Hepatocyte (in vitro differentiated cells): Measurements from ENCODE around the gene ARHGAP15. TPM values are rescaled to one million over a fixed set of nuclear protein-coding genes. Genes with fewer than 3 reads are reported as not detected.

Experiments
- DNase-seq: peaks from one replicate; pipeline ENCODE4 v3.0.0-alpha.2; 2016; ENCODE audit warnings: low spot score
- H2AFZ ChIP-seq: fragments of 200-600 bp; sonication (generic); 2 replicates; pipeline ENCODE4 v1.6.0; 2016; ENCODE audit warnings: antibody characterized with exemption, mild to moderate bottlenecking
- H3K27ac ChIP-seq: fragments of 200-600 bp; sonication (generic); 2 replicates; pipeline ENCODE4 v1.5.1; 2016; ENCODE audit warnings: mild to moderate bottlenecking
- H3K27me3 ChIP-seq: fragments of 200-600 bp; sonication (generic); 2 replicates; pipeline ENCODE4 v1.6.1; 2016
- H3K36me3 ChIP-seq: fragments of 200-600 bp; sonication (generic); replicated peaks from 2 replicates; pipeline ENCODE4 v1.5.1; 2016; ENCODE audit warnings: low read depth; ENCODE audit not compliant: insufficient read depth
- H3K4me1 ChIP-seq: fragments of 200-600 bp; sonication (generic); 2 replicates; pipeline ENCODE4 v1.5.1; 2016; ENCODE audit warnings: mild to moderate bottlenecking, moderate library complexity; ENCODE audit not compliant: insufficient read depth
- H3K4me2 ChIP-seq: fragments of 200-600 bp; sonication (generic); 2 replicates; pipeline ENCODE4 v1.6.0; 2016
- H3K4me3 ChIP-seq: fragments of 200-600 bp; sonication (generic); 2 replicates; pipeline ENCODE4 v1.5.1; 2016; ENCODE audit warnings: mild to moderate bottlenecking
- H3K79me2 ChIP-seq: fragments of 200-600 bp; sonication (generic); 2 replicates; pipeline ENCODE4 v1.6.0; 2017; ENCODE audit warnings: mild to moderate bottlenecking
- H3K9me2 ChIP-seq: fragments of 200-600 bp; sonication (generic); replicated peaks from 2 replicates; pipeline ENCODE4 v1.6.0; 2017; ENCODE audit warnings: mild to moderate bottlenecking; ENCODE audit not compliant: insufficient read depth
- H3K9me3 ChIP-seq: fragments of 200-600 bp; sonication (generic); 2 replicates; pipeline ENCODE4 v1.5.1; 2016; ENCODE audit warnings: low read depth, mild to moderate bottlenecking
- H4K20me1 ChIP-seq: fragments of 200-600 bp; sonication (generic); 2 replicates; pipeline ENCODE4 v1.6.0; 2016; ENCODE audit warnings: mild to moderate bottlenecking; ENCODE audit not compliant: insufficient read depth, poor library complexity, severe bottlenecking
- EZH2 ChIP-seq: fragments of 200-600 bp; sonication (generic); IDR thresholded peaks from 2 replicates; pipeline ENCODE4 v1.6.1; 2016; ENCODE audit warnings: antibody characterized with exemption, mild to moderate bottlenecking, borderline replicate concordance
- EZH2phosphoT487 ChIP-seq: fragments of 200-600 bp; sonication (generic); IDR thresholded peaks from one replicate; pipeline ENCODE4 v1.6.1; 2018; ENCODE audit warnings: antibody characterized with exemption, mild to moderate bottlenecking, low read depth, moderate library complexity; ENCODE audit not compliant: unreplicated experiment, severe bottlenecking
- WGBS: methylation state at CpG from one replicate; pipeline ENCODE4 v1.1.6; 2016; ENCODE audit warnings: low lambda C conversion rate; ENCODE audit errors: missing lambda C conversion rate; 5-methylcytosine and 5-hydroxymethylcytosine counted together
- polyA plus RNA-seq: library from polyadenylated mRNA; unstranded; fragments of >200 nt; fragmentation: Nextera tagmentation; extraction: Ambion mirVana; gene quantifications from 2 replicates; pipeline ENCODE4 v1.2.1, GENCODE V29; 2016
- total RNA-seq: library from RNA; depleted of rRNA; stranded (reverse); fragments of >200 nt; gene quantifications from 2 replicates; pipeline ENCODE4 v1.2.3, GENCODE V29; 2014
- TF ChIP-seq, protein P1 (sequence below): fragments of 200-600 bp; sonication (generic); IDR thresholded peaks from 2 replicates; pipeline ENCODE4 v1.5.1; 2016; ENCODE audit warnings: antibody characterized with exemption, mild to moderate bottlenecking; ENCODE audit not compliant: poor library complexity

ARHGAP15 gene
- total and polyA plus RNA-seq, 2 experiments from 2014 or later, result 0.17 TPM; not detected in 1

DNA sequence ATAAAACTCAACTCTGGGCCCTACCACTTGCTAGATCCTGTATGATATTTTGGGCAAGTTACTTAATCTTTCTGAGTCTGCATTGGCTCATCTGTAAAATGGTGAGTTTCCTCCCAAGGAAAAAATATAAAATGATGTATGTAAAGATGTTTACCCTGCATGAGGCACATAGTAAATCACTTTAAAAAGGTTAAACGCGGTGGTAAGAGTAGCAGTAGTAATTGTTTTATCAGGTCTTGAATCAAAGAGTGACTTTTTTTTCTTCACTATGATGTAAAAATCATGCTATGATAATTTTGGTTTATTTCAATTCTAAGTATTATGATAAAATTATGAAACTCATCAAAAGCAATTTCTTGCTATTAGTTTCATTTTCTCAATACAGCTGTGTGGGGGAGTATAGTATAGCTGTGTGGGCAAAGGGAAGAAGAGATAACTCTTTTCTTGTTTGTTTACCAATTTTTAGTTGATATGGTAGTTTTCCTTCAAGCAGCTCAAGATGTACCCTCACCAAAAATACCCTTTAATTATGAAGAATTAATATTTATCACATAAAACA lies 10.7 kb downstream of the ARHGAP15 start:
- Histone ChIP-seq H3K4me2 (no peak overlapping the region), H3K9me3 (no peaks in the 10 kb centered on the region), H2AFZ (no peak overlapping the region), H4K20me1 (no peaks in the 10 kb centered on the region), H3K4me3 (no peak overlapping the region), H3K36me3 (no peaks in the 10 kb centered on the region), H3K4me1 (no peaks in the 10 kb centered on the region), H3K9me2 (no peaks in the 10 kb centered on the region), H3K79me2 (no peaks in the 10 kb centered on the region), H3K27ac (no peak overlapping the region), H3K27me3 (no peaks in the 10 kb centered on the region)
- DNase-seq, result no peak
- 98% methylated on average over 2 of the region's 2 CpGs for WGBS
- TF ChIP-seq EZH2phosphoT487 (no peak), EZH2 (no peak)
- TF ChIP-seq, protein P1, sequence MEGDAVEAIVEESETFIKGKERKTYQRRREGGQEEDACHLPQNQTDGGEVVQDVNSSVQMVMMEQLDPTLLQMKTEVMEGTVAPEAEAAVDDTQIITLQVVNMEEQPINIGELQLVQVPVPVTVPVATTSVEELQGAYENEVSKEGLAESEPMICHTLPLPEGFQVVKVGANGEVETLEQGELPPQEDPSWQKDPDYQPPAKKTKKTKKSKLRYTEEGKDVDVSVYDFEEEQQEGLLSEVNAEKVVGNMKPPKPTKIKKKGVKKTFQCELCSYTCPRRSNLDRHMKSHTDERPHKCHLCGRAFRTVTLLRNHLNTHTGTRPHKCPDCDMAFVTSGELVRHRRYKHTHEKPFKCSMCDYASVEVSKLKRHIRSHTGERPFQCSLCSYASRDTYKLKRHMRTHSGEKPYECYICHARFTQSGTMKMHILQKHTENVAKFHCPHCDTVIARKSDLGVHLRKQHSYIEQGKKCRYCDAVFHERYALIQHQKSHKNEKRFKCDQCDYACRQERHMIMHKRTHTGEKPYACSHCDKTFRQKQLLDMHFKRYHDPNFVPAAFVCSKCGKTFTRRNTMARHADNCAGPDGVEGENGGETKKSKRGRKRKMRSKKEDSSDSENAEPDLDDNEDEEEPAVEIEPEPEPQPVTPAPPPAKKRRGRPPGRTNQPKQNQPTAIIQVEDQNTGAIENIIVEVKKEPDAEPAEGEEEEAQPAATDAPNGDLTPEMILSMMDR, result no peak

DNA sequence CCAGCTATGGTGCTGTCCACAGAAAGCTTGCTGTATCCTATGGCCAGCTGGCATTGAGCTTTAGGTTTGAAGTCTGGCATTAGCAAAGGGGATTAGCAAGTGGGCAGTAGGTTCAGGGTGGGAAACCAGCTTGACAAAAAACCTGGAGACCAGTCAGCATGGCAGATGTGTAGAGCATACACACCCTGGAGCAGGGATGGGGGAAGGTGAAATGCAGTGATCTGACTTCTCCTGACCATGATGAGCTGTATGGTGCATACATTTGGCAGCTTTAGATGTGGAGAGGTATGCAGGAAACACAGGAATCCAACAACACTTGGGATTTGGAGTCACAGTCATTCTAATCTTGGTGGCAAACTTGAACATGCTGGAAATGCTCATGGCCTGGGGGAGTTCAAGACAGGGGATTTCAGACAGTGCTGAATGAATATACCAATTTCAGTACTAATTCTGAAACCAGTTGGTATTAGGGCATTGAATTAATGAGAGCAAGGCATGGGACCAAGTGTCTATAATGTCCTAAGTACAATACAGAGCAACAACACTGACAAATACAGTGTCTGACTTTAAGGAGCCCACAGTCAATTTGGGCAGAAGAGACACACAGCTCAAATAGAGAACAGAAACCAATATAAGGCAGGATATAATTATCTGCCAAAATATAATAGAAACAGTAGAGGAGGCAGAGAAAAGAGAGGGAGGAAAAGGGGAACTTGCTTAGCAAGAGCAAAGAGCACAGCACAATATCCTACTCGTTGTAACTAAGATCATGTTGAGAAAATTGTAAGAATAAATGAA lies 11.8 kb downstream of the ARHGAP15 start:
- no peaks in the 10 kb centered on the region for H3K4me1 ChIP-seq
- no peaks in the 10 kb centered on the region for H3K79me2 ChIP-seq
- H3K36me3 ChIP-seq, result no peaks in the 10 kb centered on the region
- WGBS, result 97% methylated on average over 1 of the region's 1 CpG
- no peak overlapping the region for H3K4me3 ChIP-seq
- TF ChIP-seq EZH2 (no peak), EZH2phosphoT487 (no peak)
- TF ChIP-seq, protein P1, result no peak
- H2AFZ ChIP-seq, result no peak overlapping the region
- no peaks in the 10 kb centered on the region for H3K9me3 ChIP-seq
- H3K9me2 ChIP-seq, result no peaks in the 10 kb centered on the region
- H3K27me3 ChIP-seq, result no peaks in the 10 kb centered on the region
- H4K20me1 ChIP-seq, result no peaks in the 10 kb centered on the region
- no peak overlapping the region for H3K4me2 ChIP-seq
- DNase-seq, result no peak
- H3K27ac ChIP-seq, result no peak overlapping the region

DNA sequence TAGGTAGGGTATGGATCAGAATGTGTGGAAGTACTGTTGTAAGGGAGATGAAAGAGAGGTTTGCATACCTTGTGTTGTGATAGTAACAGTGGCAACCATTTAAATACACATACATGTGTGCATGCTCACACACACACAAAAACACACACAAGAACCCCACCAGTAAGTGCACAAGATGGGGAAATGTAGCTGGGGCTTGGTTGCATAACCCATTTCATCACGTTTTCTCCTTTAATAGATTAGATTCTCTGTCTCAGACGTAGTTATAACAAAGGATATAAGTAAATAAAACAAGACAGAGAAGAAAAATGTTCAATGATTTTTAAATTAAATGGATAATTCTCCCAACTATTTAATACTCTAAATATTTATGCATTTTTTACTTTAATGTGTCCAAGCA lies 13.4 kb downstream of the ARHGAP15 start:
- H3K79me2 ChIP-seq, result no peaks in the 10 kb centered on the region
- no peaks in the 10 kb centered on the region for H3K9me2 ChIP-seq
- no peak overlapping the region for H3K4me3 ChIP-seq
- no peaks in the 10 kb centered on the region for H3K9me3 ChIP-seq
- no peaks in the 10 kb centered on the region for H3K36me3 ChIP-seq
- no peaks in the 10 kb centered on the region for H3K4me1 ChIP-seq
- no peak overlapping the region for H3K27ac ChIP-seq
- no peaks in the 10 kb centered on the region for H3K27me3 ChIP-seq
- TF ChIP-seq, protein P1, result no peak
- no peak for TF ChIP-seq EZH2phosphoT487
- no peak for TF ChIP-seq EZH2
- no peak for DNase-seq
- H4K20me1 ChIP-seq, result no peaks in the 10 kb centered on the region
- H3K4me2 ChIP-seq, result no peak overlapping the region
- H2AFZ ChIP-seq, result no peak overlapping the region
- 67% methylated on average over 2 of the region's 2 CpGs for WGBS
